H9 (cell line): Measurements from ENCODE around the gene GATA3. TPM values are rescaled to one million over a fixed set of nuclear protein-coding genes. Genes with fewer than 3 reads are reported as not detected.

Experiments
- DNase-seq: peaks from one replicate; pipeline ENCODE4 v3.0.0-alpha.2; 2017
- H2AFZ ChIP-seq: one replicate; pipeline ENCODE4 v1.6.1; 2013; ENCODE audit warnings: mild to moderate bottlenecking, low read length, control low read depth, moderate library complexity
- H2AK5ac ChIP-seq: 2 replicates; pipeline ENCODE4 v1.6.1; 2013; ENCODE audit warnings: low read length, control low read depth, mixed read lengths; ENCODE audit not compliant: insufficient read length
- H2BK120ac ChIP-seq: one replicate; pipeline ENCODE4 v1.6.1; 2013; ENCODE audit warnings: low read depth, mild to moderate bottlenecking, low read length, control low read depth, inconsistent platforms; ENCODE audit not compliant: poor library complexity, severe bottlenecking
- H2BK12ac ChIP-seq: 2 replicates; pipeline ENCODE4 v1.6.1; 2013; ENCODE audit warnings: low read length, control low read depth, mixed read lengths, low read depth; ENCODE audit not compliant: insufficient read length
- H2BK15ac ChIP-seq: 2 replicates; pipeline ENCODE4 v1.6.1; 2013; ENCODE audit warnings: low read depth, low read length, control low read depth
- H2BK20ac ChIP-seq: one replicate; pipeline ENCODE4 v1.6.1; 2013; ENCODE audit warnings: low read depth, mild to moderate bottlenecking, low read length, control low read depth, inconsistent platforms; ENCODE audit not compliant: poor library complexity, severe bottlenecking
- H2BK5ac ChIP-seq: 2 replicates; pipeline ENCODE4 v1.6.1; 2013; ENCODE audit warnings: low read length, control low read depth, mixed read lengths; ENCODE audit not compliant: insufficient read length
- H3K14ac ChIP-seq: 2 replicates; pipeline ENCODE4 v1.6.1; 2013; ENCODE audit warnings: low read length, control low read depth; ENCODE audit not compliant: insufficient read depth
- H3K18ac ChIP-seq: 2 replicates; pipeline ENCODE4 v1.6.1; 2013; ENCODE audit warnings: low read depth, mild to moderate bottlenecking, mixed read lengths, low read length, control low read depth; ENCODE audit not compliant: insufficient read length
- H3K23ac ChIP-seq: 2 replicates; pipeline ENCODE4 v1.6.1; 2013; ENCODE audit warnings: low read length, control low read depth, mixed read lengths, low read depth; ENCODE audit not compliant: insufficient read length
- H3K23me2 ChIP-seq: 2 replicates; pipeline ENCODE4 v1.6.1; 2013; ENCODE audit warnings: low read depth, mild to moderate bottlenecking, mixed read lengths, low read length, control low read depth; ENCODE audit not compliant: insufficient read length, poor library complexity, severe bottlenecking
- H3K27ac ChIP-seq: 2 replicates; pipeline ENCODE4 v1.5.1; 2013; ENCODE audit warnings: low read length, control low read depth, mixed read lengths, low read depth; ENCODE audit not compliant: insufficient read length
- H3K27me3 ChIP-seq: 2 replicates; pipeline ENCODE4 v1.6.1; 2013; ENCODE audit warnings: low read length, control low read depth, inconsistent platforms; ENCODE audit not compliant: insufficient read depth
- H3K4ac ChIP-seq: 2 replicates; pipeline ENCODE4 v1.6.1; 2013; ENCODE audit warnings: low read depth, mild to moderate bottlenecking, control low read depth, inconsistent platforms, low read length, moderate library complexity
- H3K4me1 ChIP-seq: 2 replicates; pipeline ENCODE4 v1.6.1; 2013; ENCODE audit warnings: low read length, control low read depth, inconsistent platforms; ENCODE audit not compliant: insufficient read depth
- H3K4me2 ChIP-seq: 2 replicates; pipeline ENCODE4 v1.6.1; 2013; ENCODE audit warnings: low read length, control low read depth, mixed read lengths; ENCODE audit not compliant: insufficient read length, insufficient read depth
- H3K56ac ChIP-seq: 2 replicates; pipeline ENCODE4 v1.6.1; 2013; ENCODE audit warnings: low read depth, mild to moderate bottlenecking, mixed read lengths, low read length, control low read depth; ENCODE audit not compliant: insufficient read length
- H3K79me1 ChIP-seq: 2 replicates; pipeline ENCODE4 v1.6.1; 2013; ENCODE audit warnings: low read depth, mild to moderate bottlenecking, moderate library complexity, low read length, control low read depth, inconsistent platforms; ENCODE audit not compliant: insufficient read depth, poor library complexity, severe bottlenecking
- H3K79me2 ChIP-seq: 2 replicates; pipeline ENCODE4 v1.6.1; 2013; ENCODE audit warnings: low read length, control low read depth, inconsistent platforms; ENCODE audit not compliant: insufficient read depth
- H3K9ac ChIP-seq: 2 replicates; pipeline ENCODE4 v1.6.1; 2013; ENCODE audit warnings: low read length, control low read depth, mixed read lengths; ENCODE audit not compliant: insufficient read length; ENCODE audit errors: extremely low read depth
- H3K9me3 ChIP-seq: one replicate; pipeline ENCODE4 v1.6.1; 2013; ENCODE audit warnings: low read depth, low read length, inconsistent platforms; ENCODE audit not compliant: control insufficient read depth
- H3T11ph ChIP-seq: one replicate; pipeline ENCODE4 v1.6.1; 2013; ENCODE audit warnings: mild to moderate bottlenecking, low read length, control low read depth, inconsistent platforms
- H4K20me1 ChIP-seq: one replicate; pipeline ENCODE4 v1.6.1; 2013; ENCODE audit not compliant: control insufficient read depth, insufficient read length, insufficient read depth
- H4K5ac ChIP-seq: 2 replicates; pipeline ENCODE4 v1.6.1; 2013; ENCODE audit warnings: low read depth, mild to moderate bottlenecking, mixed read lengths, low read length, control low read depth; ENCODE audit not compliant: insufficient read length
- H4K8ac ChIP-seq: replicated peaks from 2 replicates; pipeline ENCODE4 v1.6.1; 2013; ENCODE audit warnings: low read length, control low read depth, mixed read lengths, low read depth; ENCODE audit not compliant: insufficient read length
- H4K91ac ChIP-seq: 2 replicates; pipeline ENCODE4 v1.6.1; 2013; ENCODE audit warnings: low read depth, mild to moderate bottlenecking, moderate library complexity, mixed read lengths, low read length, control low read depth; ENCODE audit not compliant: insufficient read length
- H3K27ac Mint-ChIP-seq, 3 experiments: 2 replicates in 2 of 3; 3 replicates in 1 of 3; pipeline ENCODE4 v1.8.0; 2020 to 2021; ENCODE audit warnings: mixed read lengths in 3 of 3, mild to moderate bottlenecking in 1 of 3, moderate library complexity in 1 of 3
- H3K27me3 Mint-ChIP-seq: 2 replicates; pipeline ENCODE4 v1.8.0; 2021; ENCODE audit warnings: low read depth, mild to moderate bottlenecking, moderate library complexity, mixed read lengths
- H3K36me3 Mint-ChIP-seq, 3 experiments: 2 replicates in 2 of 3; 3 replicates in 1 of 3; pipeline ENCODE4 v1.8.0; 2020 to 2021; ENCODE audit warnings: low read depth in 3 of 3, mixed read lengths in 3 of 3; ENCODE audit not compliant: insufficient read depth in 1 of 3
- H3K4me1 Mint-ChIP-seq, 2 experiments: 2 replicates each; pipeline ENCODE4 v1.8.0; 2020; ENCODE audit warnings: mixed read lengths in 2 of 2
- H3K4me3 Mint-ChIP-seq, 2 experiments: 2 replicates in 1 of 2; 3 replicates in 1 of 2; pipeline ENCODE4 v1.8.0; 2020 to 2021; ENCODE audit warnings: mild to moderate bottlenecking in 2 of 2, mixed read lengths in 2 of 2, moderate library complexity in 1 of 2
- H3K9me3 Mint-ChIP-seq, 2 experiments: 2 replicates in 1 of 2; 3 replicates in 1 of 2; pipeline ENCODE4 v1.8.0; 2020; ENCODE audit warnings: mild to moderate bottlenecking in 2 of 2, mixed read lengths in 2 of 2, moderate library complexity in 1 of 2
- WGBS: extraction: QIAGEN DNeasy Blood & Tissue Kit; methylation state at CpG from one replicate; pipeline ENCODE4 v1.1.7; 2013; ENCODE audit warnings: missing lambda C conversion rate, low lambda C conversion rate, mixed read lengths; ENCODE audit not compliant: insufficient read length; ENCODE audit errors: extremely low coverage; 5-methylcytosine and 5-hydroxymethylcytosine counted together
- total RNA-seq: library from RNA; stranded (reverse); gene quantifications from 2 replicates; pipeline ENCODE4 v1.2.1, GENCODE V29; 2021
- TF ChIP-seq, protein P1 (sequence below): fragments of 200-600 bp; sonication (generic); conservative IDR thresholded peaks from 3 replicates; pipeline ENCODE4 v1.8.0; 2021; ENCODE audit warnings: antibody characterized with exemption, mild to moderate bottlenecking

GATA3 gene
- total RNA-seq, 1 experiment from 2014 or later: 0.31 TPM

DNA sequence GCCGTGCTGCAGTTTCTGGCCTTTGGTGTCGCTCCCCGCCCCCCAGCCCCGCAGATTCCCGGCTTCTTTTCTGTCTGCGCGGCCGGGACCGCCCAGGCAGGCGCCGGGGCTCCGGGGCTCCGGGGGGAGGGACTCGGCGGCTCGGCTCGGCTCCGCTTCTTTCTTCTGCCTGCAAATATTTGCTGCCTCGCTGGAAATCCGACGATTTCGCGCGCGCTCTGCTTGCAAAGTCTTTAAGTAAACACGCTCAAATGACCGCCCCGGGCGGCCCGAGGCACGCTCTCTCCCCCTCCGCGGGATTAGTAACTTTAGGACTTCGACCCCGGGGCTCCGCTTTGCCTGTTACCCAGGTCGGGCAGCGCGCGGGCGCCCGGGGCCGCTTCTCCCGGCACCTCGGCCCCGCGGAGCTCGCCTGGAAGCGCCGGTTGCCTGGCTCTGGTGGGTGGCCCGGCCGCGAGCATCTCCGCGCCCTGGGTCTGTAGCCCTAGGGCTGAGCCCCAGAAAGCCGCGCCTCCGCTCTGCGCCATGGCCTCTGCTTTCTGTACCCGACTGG lies 3.9 kb upstream of the GATA3 start:
- Histone ChIP-seq H3K9me3 (no peaks in the 10 kb centered on the region), H2AFZ (no peak overlapping the region), H3K27ac (no peak overlapping the region)

More for the DNA sequence above, 3.9 kb upstream of the GATA3 start:
- Histone ChIP-seq H3K23me2 (peaks cover 31% of the 10 kb centered on the region), H3K79me2 (no peaks in the 10 kb centered on the region), H2BK120ac (no peak overlapping the region), H3K23ac (no peak overlapping the region), H3K18ac (no peak overlapping the region), H2BK20ac (no peak overlapping the region), H3K4me2 (peak overlapping the region; percentile 38), H3K27me3 (peaks cover 85% of the 10 kb centered on the region), H3T11ph (no peak overlapping the region), H2AK5ac (no peak overlapping the region), H2BK5ac (no peak overlapping the region), H3K14ac (no peak overlapping the region), H3K79me1 (no peaks in the 10 kb centered on the region), H4K91ac (no peak overlapping the region), H4K5ac (no peak overlapping the region), H3K56ac (no peak overlapping the region), H4K8ac (no peak overlapping the region), H3K4ac (no peak overlapping the region), H3K4me1 (no peaks in the 10 kb centered on the region; the same call in 1 of the 2 replicates), H2BK15ac (no peak overlapping the region), H3K9ac (no peak overlapping the region), H2BK12ac (no peak overlapping the region), H4K20me1 (no peaks in the 10 kb centered on the region)
- no peaks in the 10 kb centered on the region; a peak in 1 of 7 replicates for H3K36me3 Mint-ChIP-seq
- TF ChIP-seq, protein P1, sequence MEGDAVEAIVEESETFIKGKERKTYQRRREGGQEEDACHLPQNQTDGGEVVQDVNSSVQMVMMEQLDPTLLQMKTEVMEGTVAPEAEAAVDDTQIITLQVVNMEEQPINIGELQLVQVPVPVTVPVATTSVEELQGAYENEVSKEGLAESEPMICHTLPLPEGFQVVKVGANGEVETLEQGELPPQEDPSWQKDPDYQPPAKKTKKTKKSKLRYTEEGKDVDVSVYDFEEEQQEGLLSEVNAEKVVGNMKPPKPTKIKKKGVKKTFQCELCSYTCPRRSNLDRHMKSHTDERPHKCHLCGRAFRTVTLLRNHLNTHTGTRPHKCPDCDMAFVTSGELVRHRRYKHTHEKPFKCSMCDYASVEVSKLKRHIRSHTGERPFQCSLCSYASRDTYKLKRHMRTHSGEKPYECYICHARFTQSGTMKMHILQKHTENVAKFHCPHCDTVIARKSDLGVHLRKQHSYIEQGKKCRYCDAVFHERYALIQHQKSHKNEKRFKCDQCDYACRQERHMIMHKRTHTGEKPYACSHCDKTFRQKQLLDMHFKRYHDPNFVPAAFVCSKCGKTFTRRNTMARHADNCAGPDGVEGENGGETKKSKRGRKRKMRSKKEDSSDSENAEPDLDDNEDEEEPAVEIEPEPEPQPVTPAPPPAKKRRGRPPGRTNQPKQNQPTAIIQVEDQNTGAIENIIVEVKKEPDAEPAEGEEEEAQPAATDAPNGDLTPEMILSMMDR: no peak
- H3K4me1 Mint-ChIP-seq: peaks cover 35 to 62% of the 10 kb centered on the region in 2 experiments
- H3K27ac Mint-ChIP-seq: no peak overlapping the region
- no peak for DNase-seq
- WGBS: no CpG with 5 or more reads among the region's 60 CpGs
- H3K4me3 Mint-ChIP-seq: peak overlapping the region; percentile 25 to 78; a peak in 4 of 5 replicates
- no peaks in the 10 kb centered on the region; a peak in 1 of 5 replicates for H3K9me3 Mint-ChIP-seq
- H3K27me3 Mint-ChIP-seq: peaks cover 92% of the 10 kb centered on the region
